SU-DHL-6 (cell line): Measurements from ENCODE around the gene HRK.

ENCODE experiments used
- H2AFZ ChIP-seq: fragments of 200-600 bp; sonication (generic); 2 replicates; pipeline ENCODE4 v1.6.1; 2014; ENCODE audit warnings: low read depth, mild to moderate bottlenecking, moderate library complexity, mixed read lengths, antibody characterized with exemption, low read length; ENCODE audit not compliant: severe bottlenecking
- H3F3A ChIP-seq: fragments of 200-600 bp; shearing (Covaris generic); 2 replicates; pipeline ENCODE4 v1.6.0; 2016; ENCODE audit warnings: antibody characterized with exemption, mild to moderate bottlenecking; ENCODE audit not compliant: insufficient read depth
- H3K27ac ChIP-seq: fragments of 200-600 bp; sonication (generic); 2 replicates; pipeline ENCODE4 v1.5.1; 2016; ENCODE audit warnings: low read depth, mild to moderate bottlenecking, low read length, moderate library complexity, mixed read lengths
- H3K27me3 ChIP-seq: fragments of 200-600 bp; sonication (generic), shearing (Covaris generic); 2 replicates; pipeline ENCODE4 v1.6.0; 2014; ENCODE audit warnings: mild to moderate bottlenecking, low read length
- H3K36me3 ChIP-seq: fragments of 200-600 bp; sonication (generic); 2 replicates; pipeline ENCODE4 v1.6.1; 2014; ENCODE audit warnings: mild to moderate bottlenecking, low read length, mixed read lengths
- H3K4me2 ChIP-seq: fragments of 300-600, 200-600 bp; shearing (Covaris generic), sonication (generic); 2 replicates; pipeline ENCODE4 v1.6.0; 2014; ENCODE audit warnings: low read length, low read depth, mild to moderate bottlenecking; ENCODE audit not compliant: poor library complexity, severe bottlenecking
- H3K4me3 ChIP-seq: fragments of 200-600 bp; sonication (generic); 2 replicates; pipeline ENCODE4 v1.5.1; 2014; ENCODE audit warnings: antibody characterized with exemption, low read length, mild to moderate bottlenecking, mixed read lengths; ENCODE audit not compliant: insufficient read depth, poor library complexity, severe bottlenecking
- H3K79me2 ChIP-seq: fragments of 200-600 bp; sonication (generic); 2 replicates; pipeline ENCODE4 v1.6.1; 2014; ENCODE audit warnings: mild to moderate bottlenecking, low read length, moderate library complexity; ENCODE audit not compliant: insufficient read depth
- H3K9ac ChIP-seq: fragments of 200-600 bp; sonication (generic); 2 replicates; pipeline ENCODE4 v1.7.0; 2014; ENCODE audit warnings: mild to moderate bottlenecking, low read length
- H3K9me2 ChIP-seq: fragments of 200-600 bp; sonication (generic); replicated peaks from 2 replicates; pipeline ENCODE4 v1.6.1; 2014; ENCODE audit warnings: low read length; ENCODE audit not compliant: insufficient read depth
- H3K9me3 ChIP-seq: fragments of 200-600 bp; sonication (generic); 2 replicates; pipeline ENCODE4 v1.6.1; 2014; ENCODE audit warnings: low read length, mixed read lengths; ENCODE audit not compliant: insufficient read depth
- H4K20me1 ChIP-seq: fragments of 200-600 bp; sonication (generic); 2 replicates; pipeline ENCODE4 v1.6.1; 2014; ENCODE audit warnings: low read depth, mild to moderate bottlenecking, antibody characterized with exemption, low read length, moderate library complexity, mixed read lengths
- EZH2phosphoT487 ChIP-seq: fragments of 200-600 bp; sonication (generic), shearing (Covaris generic); conservative IDR thresholded peaks from 2 replicates; pipeline ENCODE4 v1.6.1; 2018; ENCODE audit warnings: mild to moderate bottlenecking, antibody characterized with exemption, low read length, moderate library complexity, mixed read lengths
- TF ChIP-seq, protein P1 (sequence below): fragments of 200-600 bp; sonication (generic); IDR thresholded peaks from one replicate; pipeline ENCODE4 v1.5.1; 2017; ENCODE audit warnings: antibody characterized with exemption, mild to moderate bottlenecking, low read length, moderate library complexity; ENCODE audit not compliant: insufficient read depth, poor library complexity, severe bottlenecking

Gene HRK

DNA sequence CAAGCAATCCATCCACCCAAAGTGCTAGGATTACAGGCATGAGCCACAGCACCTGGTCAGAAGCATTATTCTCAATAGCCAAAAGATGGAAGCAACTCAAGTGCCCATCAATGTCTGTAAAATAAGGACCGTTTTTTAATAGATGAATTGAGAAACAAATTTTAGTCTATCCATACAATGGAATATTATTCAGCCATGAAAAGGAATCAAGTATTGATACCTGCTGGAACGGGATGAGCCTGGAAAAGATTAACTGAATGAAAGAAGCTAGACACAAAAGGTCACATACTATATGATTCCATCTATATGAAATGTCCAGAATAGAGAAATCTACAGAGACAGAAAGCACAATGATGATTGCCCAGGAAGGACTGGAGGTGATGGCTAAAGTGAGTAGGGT is 20.4 kb upstream of the HRK start:
- H3K79me2 ChIP-seq = no peaks in the 10 kb centered on the region
- H4K20me1 ChIP-seq = no peaks in the 10 kb centered on the region
- H3F3A ChIP-seq = no peaks in the 10 kb centered on the region
- H3K9me3 ChIP-seq = no peaks in the 10 kb centered on the region
- H3K4me2 ChIP-seq = no peak overlapping the region
- H3K36me3 ChIP-seq = no peaks in the 10 kb centered on the region
- H3K4me3 ChIP-seq = no peak overlapping the region
- H3K27ac ChIP-seq = no peak overlapping the region
- TF ChIP-seq EZH2phosphoT487 = no peak
- TF ChIP-seq, protein P1, sequence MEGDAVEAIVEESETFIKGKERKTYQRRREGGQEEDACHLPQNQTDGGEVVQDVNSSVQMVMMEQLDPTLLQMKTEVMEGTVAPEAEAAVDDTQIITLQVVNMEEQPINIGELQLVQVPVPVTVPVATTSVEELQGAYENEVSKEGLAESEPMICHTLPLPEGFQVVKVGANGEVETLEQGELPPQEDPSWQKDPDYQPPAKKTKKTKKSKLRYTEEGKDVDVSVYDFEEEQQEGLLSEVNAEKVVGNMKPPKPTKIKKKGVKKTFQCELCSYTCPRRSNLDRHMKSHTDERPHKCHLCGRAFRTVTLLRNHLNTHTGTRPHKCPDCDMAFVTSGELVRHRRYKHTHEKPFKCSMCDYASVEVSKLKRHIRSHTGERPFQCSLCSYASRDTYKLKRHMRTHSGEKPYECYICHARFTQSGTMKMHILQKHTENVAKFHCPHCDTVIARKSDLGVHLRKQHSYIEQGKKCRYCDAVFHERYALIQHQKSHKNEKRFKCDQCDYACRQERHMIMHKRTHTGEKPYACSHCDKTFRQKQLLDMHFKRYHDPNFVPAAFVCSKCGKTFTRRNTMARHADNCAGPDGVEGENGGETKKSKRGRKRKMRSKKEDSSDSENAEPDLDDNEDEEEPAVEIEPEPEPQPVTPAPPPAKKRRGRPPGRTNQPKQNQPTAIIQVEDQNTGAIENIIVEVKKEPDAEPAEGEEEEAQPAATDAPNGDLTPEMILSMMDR = no peak
- no peak overlapping the region for H2AFZ ChIP-seq
- H3K9me2 ChIP-seq = no peaks in the 10 kb centered on the region
- no peaks in the 10 kb centered on the region for H3K27me3 ChIP-seq
- H3K9ac ChIP-seq = no peak overlapping the region

DNA sequence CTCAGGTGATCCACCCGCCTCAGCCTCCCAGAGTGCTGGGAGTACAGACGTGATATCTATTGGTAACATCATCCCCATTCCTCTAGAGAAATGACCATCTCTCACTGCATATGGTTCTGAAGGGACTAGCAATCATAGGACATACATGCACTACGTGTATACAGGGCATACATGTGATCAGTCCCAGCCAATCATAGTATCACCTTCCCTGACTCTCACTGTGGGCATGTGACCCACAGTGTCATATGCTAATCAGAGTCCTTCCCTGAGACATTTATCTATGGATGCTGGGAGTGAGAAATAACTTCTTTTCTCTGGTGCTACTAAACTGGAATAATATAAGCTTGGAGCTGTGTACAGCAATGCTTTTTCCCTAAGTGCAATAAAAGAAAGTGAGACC is 17.4 kb upstream of the HRK start:
- Histone ChIP-seq H4K20me1 (no peaks in the 10 kb centered on the region), H3K27ac (no peak overlapping the region), H3K4me2 (no peak overlapping the region), H3K79me2 (no peaks in the 10 kb centered on the region), H3F3A (no peaks in the 10 kb centered on the region), H3K4me3 (no peak overlapping the region), H3K36me3 (no peaks in the 10 kb centered on the region), H2AFZ (no peak overlapping the region), H3K9ac (no peak overlapping the region), H3K27me3 (no peaks in the 10 kb centered on the region), H3K9me2 (no peaks in the 10 kb centered on the region), H3K9me3 (no peaks in the 10 kb centered on the region)
- TF ChIP-seq, protein P1 = no peak

DNA sequence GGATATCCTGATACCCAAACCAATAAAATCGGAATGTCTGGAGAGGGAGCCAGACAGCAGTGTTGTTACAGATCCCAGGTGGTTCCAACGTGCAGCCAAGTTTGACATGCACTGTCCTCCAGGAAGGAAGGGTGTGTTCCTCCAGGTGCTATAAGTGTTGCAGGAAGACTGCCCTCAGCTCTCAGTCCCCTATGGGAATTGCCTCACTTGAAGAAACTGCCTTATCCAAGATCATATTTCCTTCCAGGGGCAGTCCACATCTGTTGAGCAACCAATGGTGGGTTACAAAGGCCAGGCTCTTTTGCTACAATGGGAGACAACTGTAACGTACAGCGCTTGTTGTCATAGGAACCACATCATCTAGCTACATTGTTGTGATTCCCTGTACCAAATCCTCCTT is 16.2 kb upstream of the HRK start:
- H3K4me2 ChIP-seq = no peak overlapping the region
- H3K9me2 ChIP-seq = no peaks in the 10 kb centered on the region
- H3K27me3 ChIP-seq = no peaks in the 10 kb centered on the region
- no peaks in the 10 kb centered on the region for H4K20me1 ChIP-seq
- no peaks in the 10 kb centered on the region for H3F3A ChIP-seq
- no peaks in the 10 kb centered on the region for H3K9me3 ChIP-seq
- no peak overlapping the region for H3K9ac ChIP-seq
- no peak for TF ChIP-seq EZH2phosphoT487
- TF ChIP-seq, protein P1 = no peak
- H3K27ac ChIP-seq = no peak overlapping the region
- no peak overlapping the region for H3K4me3 ChIP-seq
- H2AFZ ChIP-seq = no peak overlapping the region
- no peaks in the 10 kb centered on the region for H3K79me2 ChIP-seq
- H3K36me3 ChIP-seq = no peaks in the 10 kb centered on the region
